Measurements from ENCODE around the gene PRMT9.

Gene PRMT9

GRCh38 chr4:147724468-147725201, 40.7 kb upstream of the PRMT9 start:
- H2AFZ ChIP-seq (ENCODE audit: low read depth, low read length): no peak overlapping the region
- H3K36me3 ChIP-seq (ENCODE audit: insufficient read depth, low read length): no peaks in the 10 kb centered on the region
- no peaks in the 10 kb centered on the region for H3K9me3 ChIP-seq (ENCODE audit: insufficient read depth, low read length, severe bottlenecking)
- no peaks in the 10 kb centered on the region for H3K79me2 ChIP-seq (ENCODE audit: insufficient read depth, low read length)
- no peak overlapping the region for H3K4me3 ChIP-seq (ENCODE audit: low read depth in 1 of 2, low read length in 2 of 2)
- no peak overlapping the region for H3K27ac ChIP-seq (ENCODE audit: low read length)
- no peaks in the 10 kb centered on the region for H3K4me1 ChIP-seq (ENCODE audit: insufficient read depth, low read length)
- H3K9ac ChIP-seq (ENCODE audit: low read depth, low read length): no peak overlapping the region
- ATAC-seq (ENCODE audit: insufficient read depth, low read depth) (no peak), DNase-seq (no peak)
- H3K4me2 ChIP-seq (ENCODE audit: insufficient read depth, low read length): no peak overlapping the region
- H3K27me3 ChIP-seq (ENCODE audit: insufficient read depth, low read length, poor library complexity): peaks cover 6% of the 10 kb centered on the region
- H4K20me1 ChIP-seq (ENCODE audit: insufficient read depth, low read length): no peaks in the 10 kb centered on the region
- TF ChIP-seq EZH2 (IDR thresholded peaks at IDR 0.05; ENCODE audit: borderline replicate concordance, low read depth, low read length, severe bottlenecking): no peak
- no peak for TF ChIP-seq CTCF (IDR thresholded peaks at IDR 0.05; ENCODE audit: borderline replicate concordance, extremely low read depth, low read length, poor library complexity, severe bottlenecking)

GRCh38 chr4:147723326-147723725, 39.4 kb upstream of the PRMT9 start:
- no peak for DNase-seq
- Histone ChIP-seq H2AFZ (ENCODE audit: low read depth, low read length) (no peak overlapping the region), H3K36me3 (ENCODE audit: insufficient read depth, low read length) (no peaks in the 10 kb centered on the region), H3K27ac (ENCODE audit: low read length) (no peak overlapping the region), H3K9ac (ENCODE audit: low read depth, low read length) (no peak overlapping the region), H3K9me3 (ENCODE audit: insufficient read depth, low read length, severe bottlenecking) (no peaks in the 10 kb centered on the region), H4K20me1 (ENCODE audit: insufficient read depth, low read length) (no peaks in the 10 kb centered on the region), H3K4me1 (ENCODE audit: insufficient read depth, low read length) (no peaks in the 10 kb centered on the region), H3K27me3 (ENCODE audit: insufficient read depth, low read length, poor library complexity) (peaks cover 6% of the 10 kb centered on the region), H3K79me2 (ENCODE audit: insufficient read depth, low read length) (no peaks in the 10 kb centered on the region), H3K4me2 (ENCODE audit: insufficient read depth, low read length) (no peak overlapping the region), H3K4me3 (ENCODE audit: low read depth in 1 of 2, low read length in 2 of 2) (no peak overlapping the region)
- no peak for ATAC-seq (ENCODE audit: insufficient read depth, low read depth)
- TF ChIP-seq CTCF (IDR thresholded peaks at IDR 0.05; ENCODE audit: borderline replicate concordance, extremely low read depth, low read length, poor library complexity, severe bottlenecking): no peak
- no peak for TF ChIP-seq EZH2 (IDR thresholded peaks at IDR 0.05; ENCODE audit: borderline replicate concordance, low read depth, low read length, severe bottlenecking)

- H3K9ac ChIP-seq (ENCODE audit: low read depth, low read length): no peak overlapping the region
- no peak overlapping the region for H3K4me2 ChIP-seq (ENCODE audit: insufficient read depth, low read length)
- no peaks in the 10 kb centered on the region for H4K20me1 ChIP-seq (ENCODE audit: insufficient read depth, low read length)
- H3K9me3 ChIP-seq (ENCODE audit: insufficient read depth, low read length, severe bottlenecking): no peaks in the 10 kb centered on the region
- TF ChIP-seq EZH2 (IDR thresholded peaks at IDR 0.05; ENCODE audit: borderline replicate concordance, low read depth, low read length, severe bottlenecking) (no peak), CTCF (IDR thresholded peaks at IDR 0.05; ENCODE audit: borderline replicate concordance, extremely low read depth, low read length, poor library complexity, severe bottlenecking) (no peak)
- no peak overlapping the region for H3K4me3 ChIP-seq (ENCODE audit: low read depth in 1 of 2, low read length in 2 of 2)
- no peaks in the 10 kb centered on the region for H3K36me3 ChIP-seq (ENCODE audit: insufficient read depth, low read length)
- H2AFZ ChIP-seq (ENCODE audit: low read depth, low read length): no peak overlapping the region
- ATAC-seq (ENCODE audit: insufficient read depth, low read depth): no peak
- no peaks in the 10 kb centered on the region for H3K27me3 ChIP-seq (ENCODE audit: insufficient read depth, low read length, poor library complexity)
- no peaks in the 10 kb centered on the region for H3K79me2 ChIP-seq (ENCODE audit: insufficient read depth, low read length)
- DNase-seq: no peak
- H3K27ac ChIP-seq (ENCODE audit: low read length): no peak overlapping the region
- no peaks in the 10 kb centered on the region for H3K4me1 ChIP-seq (ENCODE audit: insufficient read depth, low read length)
Observed at GRCh38 chr4:147717878-147718277, 33.9 kb upstream of the PRMT9 start.
